ENCODE measurements around the gene HIVEP1.

GRCh38 chr6:12172572-12172971, 160.5 kb downstream of the HIVEP1 start:
- TF ChIP-seq CTCF (IDR thresholded peaks at IDR 0.05; ENCODE audit: low read depth, low read length) = no peak
- TF ChIP-seq POLR2A (IDR thresholded peaks at IDR 0.05; ENCODE audit: extremely low read depth, insufficient read length) = no peak

All from NB4 (cell line).